HUES64 (cell line): Measurements from ENCODE around the gene LSMEM2.

Source experiments
- H3K27ac ChIP-seq: 2 replicates; pipeline ENCODE4 v1.7.0; 2013; ENCODE audit warnings: low read depth, low read length, inconsistent platforms
- H3K27me3 ChIP-seq: 2 replicates; pipeline ENCODE4 v1.6.1; 2013; ENCODE audit warnings: mild to moderate bottlenecking, low read length; ENCODE audit not compliant: insufficient read depth
- H3K36me3 ChIP-seq: 2 replicates; pipeline ENCODE4 v1.6.1; 2013; ENCODE audit warnings: mild to moderate bottlenecking, low read length; ENCODE audit not compliant: insufficient read depth
- H3K4me1 ChIP-seq: 2 replicates; pipeline ENCODE4 v1.6.1; 2013; ENCODE audit warnings: mild to moderate bottlenecking, low read length, moderate library complexity; ENCODE audit not compliant: insufficient read depth
- H3K4me3 ChIP-seq: 2 replicates; pipeline ENCODE4 v1.5.1; 2013; ENCODE audit warnings: mild to moderate bottlenecking, low read length, moderate library complexity
- H3K9ac ChIP-seq: 2 replicates; pipeline ENCODE4 v1.6.1; 2013; ENCODE audit warnings: mild to moderate bottlenecking, low read depth, low read length
- H3K9me3 ChIP-seq: 2 replicates; pipeline ENCODE4 v1.6.1; 2013; ENCODE audit warnings: low read depth, low read length; ENCODE audit not compliant: insufficient read depth
- WGBS: fragments of 150-250, 120-280 bp; methylation state at CpG from one replicate; pipeline ENCODE4 v1.1.7; 2013; ENCODE audit warnings: missing lambda C conversion rate; 5-methylcytosine and 5-hydroxymethylcytosine counted together

The LSMEM2 gene

GRCh38 chr3:50319181-50319893 is 40.5 kb downstream of the LSMEM2 start:
- no peak overlapping the region for H3K27ac ChIP-seq
- H3K4me1 ChIP-seq, result peaks cover 18% of the 10 kb centered on the region
- no peak overlapping the region for H3K9ac ChIP-seq
- WGBS, result 94% methylated on average over 16 of the region's 16 CpGs
- H3K9me3 ChIP-seq, result no peaks in the 10 kb centered on the region
- no peak overlapping the region for H3K4me3 ChIP-seq
- no peaks in the 10 kb centered on the region for H3K27me3 ChIP-seq
- H3K36me3 ChIP-seq, result peaks cover 40% of the 10 kb centered on the region

- Histone ChIP-seq H3K27ac (no peak overlapping the region; the same call in 1 of the 2 replicates), H3K4me3 (peak overlapping the region; percentile 92), H3K9ac (peak overlapping the region; percentile 95), H3K9me3 (no peaks in the 10 kb centered on the region), H3K27me3 (no peaks in the 10 kb centered on the region), H3K4me1 (peaks cover 18% of the 10 kb centered on the region), H3K36me3 (peaks cover 44% of the 10 kb centered on the region)
- WGBS, result 93% methylated on average over 29 of the region's 29 CpGs
These were observed 41.2 kb downstream of the LSMEM2 start for GRCh38 chr3:50319894-50320625.

GRCh38 chr3:50320853-50321335 is 42.0 kb downstream of the LSMEM2 start:
- H3K4me3 ChIP-seq, result peak overlapping the region; percentile 92
- no peaks in the 10 kb centered on the region for H3K9me3 ChIP-seq
- WGBS, result under 1% methylated on average over 45 of the region's 45 CpGs
- peaks cover 18% of the 10 kb centered on the region for H3K4me1 ChIP-seq
- H3K9ac ChIP-seq, result peak overlapping the region; percentile 95
- H3K27me3 ChIP-seq, result no peaks in the 10 kb centered on the region
- peaks cover 52% of the 10 kb centered on the region for H3K36me3 ChIP-seq
- peak overlapping the region; percentile 99 for H3K27ac ChIP-seq

- H3K9ac ChIP-seq, result peak overlapping the region; percentile 95
- peaks cover 52% of the 10 kb centered on the region for H3K36me3 ChIP-seq
- H3K4me3 ChIP-seq, result peak overlapping the region; percentile 92
- peak overlapping the region; percentile 99 for H3K27ac ChIP-seq
- H3K4me1 ChIP-seq, result peaks cover 17% of the 10 kb centered on the region
- under 1% methylated on average over 58 of the region's 59 CpGs for WGBS
- H3K9me3 ChIP-seq, result no peaks in the 10 kb centered on the region
- no peaks in the 10 kb centered on the region for H3K27me3 ChIP-seq
These were observed 42.6 kb downstream of the LSMEM2 start for GRCh38 chr3:50321336-50322114.

GRCh38 chr3:50322115-50322385 is 43.2 kb downstream of the LSMEM2 start:
- Histone ChIP-seq H3K9ac (peak overlapping the region; percentile 77), H3K4me3 (peak overlapping the region; percentile 92), H3K9me3 (no peaks in the 10 kb centered on the region), H3K36me3 (peaks cover 47% of the 10 kb centered on the region), H3K27me3 (no peaks in the 10 kb centered on the region), H3K4me1 (peaks cover 14% of the 10 kb centered on the region), H3K27ac (peak overlapping the region; percentile 64)
- WGBS, result 2% methylated on average over 14 of the region's 14 CpGs

- Histone ChIP-seq H3K4me1 (peaks cover 14% of the 10 kb centered on the region), H3K9me3 (no peaks in the 10 kb centered on the region), H3K4me3 (peak within 1 kb of the TSS; percentile 92), H3K9ac (peak within 1 kb of the TSS; percentile 95), H3K36me3 (peaks cover 43% of the 10 kb centered on the region), H3K27me3 (no peaks in the 10 kb centered on the region), H3K27ac (peak within 1 kb of the TSS; percentile 99)
- WGBS, result 8% methylated on average over 31 of the region's 31 CpGs
These were observed 43.7 kb downstream of the LSMEM2 start, which contains the start of gene HYAL2 for GRCh38 chr3:50322386-50323091. HYAL2 (minus strand) TSS chr3:50322745; CDS start chr3:50320489, 2,256 bp downstream.

GRCh38 chr3:50323092-50323600 is 44.3 kb downstream of the LSMEM2 start:
- no peak overlapping the region for H3K9ac ChIP-seq
- H3K4me3 ChIP-seq, result peak overlapping the region; percentile 92; the same call in 1 of the 2 replicates
- no peaks in the 10 kb centered on the region for H3K9me3 ChIP-seq
- peaks cover 14% of the 10 kb centered on the region for H3K4me1 ChIP-seq
- no peaks in the 10 kb centered on the region for H3K27me3 ChIP-seq
- no peak overlapping the region for H3K27ac ChIP-seq
- peaks cover 38% of the 10 kb centered on the region for H3K36me3 ChIP-seq
- 69% methylated on average over 4 of the region's 4 CpGs for WGBS

GRCh38 chr3:50323614-50324199 is 44.8 kb downstream of the LSMEM2 start:
- Histone ChIP-seq H3K9ac (no peak overlapping the region), H3K9me3 (no peaks in the 10 kb centered on the region), H3K27me3 (no peaks in the 10 kb centered on the region), H3K4me3 (no peak overlapping the region), H3K4me1 (peaks cover 14% of the 10 kb centered on the region), H3K27ac (no peak overlapping the region), H3K36me3 (peaks cover 32% of the 10 kb centered on the region)
- 88% methylated on average over 5 of the region's 5 CpGs for WGBS

- Histone ChIP-seq H3K36me3 (peaks cover 28% of the 10 kb centered on the region), H3K27ac (no peak overlapping the region), H3K27me3 (no peaks in the 10 kb centered on the region), H3K9me3 (no peaks in the 10 kb centered on the region), H3K9ac (no peak overlapping the region), H3K4me1 (peaks cover 14% of the 10 kb centered on the region), H3K4me3 (no peak overlapping the region)
- WGBS, result 72% methylated on average over 4 of the region's 4 CpGs
These were observed 45.6 kb downstream of the LSMEM2 start for GRCh38 chr3:50324351-50325112.

- peaks cover 11% of the 10 kb centered on the region for H3K4me1 ChIP-seq
- H3K36me3 ChIP-seq, result peaks cover 28% of the 10 kb centered on the region
- H3K9ac ChIP-seq, result no peak overlapping the region
- no peak overlapping the region for H3K27ac ChIP-seq
- WGBS, result 94% methylated on average over 2 of the region's 2 CpGs
- no peaks in the 10 kb centered on the region for H3K27me3 ChIP-seq
- no peak overlapping the region for H3K4me3 ChIP-seq
- no peaks in the 10 kb centered on the region for H3K9me3 ChIP-seq
These were observed 46.2 kb downstream of the LSMEM2 start for GRCh38 chr3:50325113-50325480.
